Retinal pigment epithelial cell (primary cell): Measurements from ENCODE around the gene SNX27.

Experiments
- DNase-seq: peaks from one replicate; pipeline ENCODE4 v3.0.0-alpha.2; 2010; ENCODE audit warnings: low read depth
- H3K4me3 ChIP-seq: 2 replicates; pipeline ENCODE4 v1.5.1; 2011; ENCODE audit warnings: mild to moderate bottlenecking, low read length, control low read depth, moderate library complexity
- TF ChIP-seq, protein P1 (sequence below): conservative IDR thresholded peaks from 2 replicates; pipeline ENCODE4 v1.5.1; 2011; ENCODE audit warnings: low read depth, low read length, control low read depth, inconsistent platforms

SNX27 gene

DNA sequence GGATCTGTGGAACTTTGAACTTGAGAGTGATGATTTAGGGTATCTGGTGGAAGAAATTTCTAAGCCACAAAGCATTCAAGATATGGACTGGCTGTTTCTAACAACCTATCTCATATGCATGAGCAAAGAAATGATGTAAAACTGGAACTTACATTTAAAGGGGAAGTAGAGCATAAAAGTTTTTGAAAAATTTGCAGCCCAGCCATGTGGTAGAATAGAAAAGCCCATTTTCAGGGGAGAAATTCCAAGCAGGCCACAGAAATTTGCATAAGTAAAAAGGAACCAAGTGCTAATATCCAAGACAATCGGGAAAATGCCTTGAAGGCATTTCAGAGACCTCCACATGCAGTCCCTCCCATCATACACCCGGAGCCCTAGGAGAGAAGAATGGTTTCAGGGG, 125.2 kb downstream of the SNX27 start:
- no peak overlapping the region for H3K4me3 ChIP-seq
- no peak for DNase-seq
- TF ChIP-seq, protein P1, sequence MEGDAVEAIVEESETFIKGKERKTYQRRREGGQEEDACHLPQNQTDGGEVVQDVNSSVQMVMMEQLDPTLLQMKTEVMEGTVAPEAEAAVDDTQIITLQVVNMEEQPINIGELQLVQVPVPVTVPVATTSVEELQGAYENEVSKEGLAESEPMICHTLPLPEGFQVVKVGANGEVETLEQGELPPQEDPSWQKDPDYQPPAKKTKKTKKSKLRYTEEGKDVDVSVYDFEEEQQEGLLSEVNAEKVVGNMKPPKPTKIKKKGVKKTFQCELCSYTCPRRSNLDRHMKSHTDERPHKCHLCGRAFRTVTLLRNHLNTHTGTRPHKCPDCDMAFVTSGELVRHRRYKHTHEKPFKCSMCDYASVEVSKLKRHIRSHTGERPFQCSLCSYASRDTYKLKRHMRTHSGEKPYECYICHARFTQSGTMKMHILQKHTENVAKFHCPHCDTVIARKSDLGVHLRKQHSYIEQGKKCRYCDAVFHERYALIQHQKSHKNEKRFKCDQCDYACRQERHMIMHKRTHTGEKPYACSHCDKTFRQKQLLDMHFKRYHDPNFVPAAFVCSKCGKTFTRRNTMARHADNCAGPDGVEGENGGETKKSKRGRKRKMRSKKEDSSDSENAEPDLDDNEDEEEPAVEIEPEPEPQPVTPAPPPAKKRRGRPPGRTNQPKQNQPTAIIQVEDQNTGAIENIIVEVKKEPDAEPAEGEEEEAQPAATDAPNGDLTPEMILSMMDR = no peak

DNA sequence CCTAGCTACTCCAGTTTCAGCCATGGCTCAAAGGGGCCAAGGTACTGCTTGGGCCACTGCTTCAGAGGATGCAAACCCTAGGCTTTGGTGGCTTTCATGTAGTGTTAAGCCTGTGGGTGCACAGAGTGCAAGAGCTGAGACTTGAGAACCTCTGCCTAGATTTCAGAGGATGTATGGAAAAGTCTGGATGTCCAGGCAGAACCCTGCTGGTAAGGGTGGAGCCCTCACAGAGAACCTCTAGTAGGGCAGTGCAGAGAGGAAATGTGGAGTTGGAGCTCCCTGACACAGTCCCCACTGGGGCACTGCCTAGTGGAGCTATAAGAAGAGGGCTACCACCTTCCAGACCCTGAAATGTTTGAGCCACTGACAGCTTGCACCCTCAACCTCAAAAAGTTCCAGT, 125.6 kb downstream of the SNX27 start:
- TF ChIP-seq, protein P1 = no peak

DNA sequence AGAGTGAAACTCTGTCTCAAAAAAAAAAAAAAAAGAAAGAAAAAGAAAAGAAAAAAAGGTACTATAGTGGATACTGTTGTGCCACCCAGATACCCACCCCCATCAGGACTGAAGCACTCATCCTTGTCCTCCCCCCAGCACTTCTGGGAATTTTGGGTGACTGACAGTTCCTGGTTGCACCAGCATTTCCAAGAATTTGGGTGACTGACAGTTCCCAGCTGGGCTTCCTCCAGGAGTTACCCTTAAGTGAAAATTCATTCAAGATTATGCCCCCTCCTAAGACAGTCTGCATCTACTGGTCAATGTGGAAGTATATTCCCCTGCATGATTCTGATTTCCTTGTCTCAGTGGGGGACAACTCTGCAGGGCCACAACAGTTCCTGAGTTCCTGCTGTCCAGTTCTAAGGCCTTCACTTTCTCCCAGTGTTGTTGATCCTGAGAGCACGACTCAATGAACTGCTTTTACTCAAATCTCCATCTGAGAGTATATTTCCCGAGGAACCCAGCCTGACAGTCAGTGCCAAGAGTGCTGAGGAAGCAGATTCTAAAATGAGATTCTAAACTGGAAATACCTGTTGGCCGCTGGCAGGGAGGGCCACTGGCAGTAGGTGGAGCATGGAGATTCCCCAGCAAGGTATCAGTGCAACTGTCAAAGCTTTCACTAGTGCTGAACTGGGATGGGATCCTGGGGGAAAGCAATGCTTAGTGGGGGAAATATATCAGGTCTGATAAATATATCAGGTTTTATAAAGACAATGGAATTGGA, 127.9 kb downstream of the SNX27 start:
- TF ChIP-seq, protein P1 = no peak
- no peak overlapping the region for H3K4me3 ChIP-seq
- no peak for DNase-seq

More for the DNA sequence above, 125.6 kb downstream of the SNX27 start:
- DNase-seq = no peak
- H3K4me3 ChIP-seq = no peak overlapping the region

DNA sequence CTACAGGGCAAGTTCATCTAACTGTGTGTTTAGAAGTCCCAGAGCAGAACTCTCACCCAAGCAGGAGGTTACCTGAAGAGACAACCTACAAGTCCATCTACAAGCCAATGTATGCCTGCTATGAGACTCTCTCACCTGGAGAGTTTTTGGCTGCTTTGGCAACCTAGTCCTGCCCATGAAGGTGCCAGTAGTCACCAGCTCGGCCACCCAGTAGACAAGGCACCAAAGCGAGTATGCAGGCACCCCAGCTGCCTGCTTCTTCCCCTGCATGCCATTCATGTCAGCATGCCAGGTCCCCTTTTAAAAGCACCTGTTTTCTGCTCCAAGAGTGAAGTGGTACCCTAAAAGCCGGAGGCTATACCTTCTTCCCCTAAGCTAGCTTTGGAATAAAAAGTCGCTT, 129.7 kb downstream of the SNX27 start:
- no peak for DNase-seq
- TF ChIP-seq, protein P1 = no peak
- no peak overlapping the region for H3K4me3 ChIP-seq
